Natural killer cell (primary cell): ENCODE data around the gene MPDU1. TPM values are rescaled to one million over a fixed set of nuclear protein-coding genes. Genes with fewer than 3 reads are reported as not detected.

Experiments used
- ATAC-seq, 3 donors: fragments of 150-1000 bp in 2 of 3; fragments of 200-7000 bp in 1 of 3; cut with Tn5 transposase; 1 replicate in 1 of 3; 2 replicates in 2 of 3; pipeline ENCODE4 v1.10.0; 2021; ENCODE audit warnings: mild to moderate bottlenecking in 2 of 3, moderate library complexity in 2 of 3
- DNase-seq, 2 donors: peaks; one replicate each; pipeline versions ENCODE4 v3.0.0 to v3.0.0-alpha.2; 2013 to 2021; ENCODE audit warnings: mixed read lengths in 1 of 2
- H3K27ac ChIP-seq: one replicate; pipeline ENCODE4 v1.5.1; 2013; ENCODE audit warnings: mild to moderate bottlenecking, low read length
- H3K27me3 ChIP-seq: one replicate; pipeline ENCODE4 v1.6.1; 2013; ENCODE audit warnings: low read length; ENCODE audit not compliant: control insufficient read depth, insufficient read depth
- H3K36me3 ChIP-seq: one replicate; pipeline ENCODE4 v1.6.1; 2013; ENCODE audit warnings: low read length; ENCODE audit not compliant: control insufficient read depth, insufficient read depth
- H3K4me1 ChIP-seq: one replicate; pipeline ENCODE4 v1.6.1; 2013; ENCODE audit warnings: low read length; ENCODE audit not compliant: control insufficient read depth, insufficient read depth
- H3K4me3 ChIP-seq: one replicate; pipeline ENCODE4 v1.5.1; 2013; ENCODE audit warnings: low read length
- H3K9me3 ChIP-seq: one replicate; pipeline ENCODE4 v1.6.1; 2013; ENCODE audit warnings: low read length; ENCODE audit not compliant: control insufficient read depth, insufficient read depth
- H3K27ac Mint-ChIP-seq, 2 donors: one replicate each; pipeline ENCODE4 v1.8.0; 2022; ENCODE audit warnings: mild to moderate bottlenecking in 2 of 2, mixed read lengths in 2 of 2, moderate library complexity in 1 of 2
- H3K27me3 Mint-ChIP-seq, 2 donors: one replicate each; pipeline ENCODE4 v1.8.0; 2022; ENCODE audit warnings: low read depth in 2 of 2, mixed read lengths in 2 of 2
- H3K36me3 Mint-ChIP-seq: one replicate; pipeline ENCODE4 v1.8.0; 2022; ENCODE audit warnings: mixed read lengths
- H3K4me1 Mint-ChIP-seq, 2 donors: one replicate each; pipeline ENCODE4 v1.8.0; 2022; ENCODE audit warnings: mixed read lengths in 2 of 2
- H3K4me3 Mint-ChIP-seq: one replicate; pipeline ENCODE4 v1.8.0; 2022; ENCODE audit warnings: mild to moderate bottlenecking, moderate library complexity, mixed read lengths
- H3K9me3 Mint-ChIP-seq, 2 donors: one replicate each; pipeline ENCODE4 v1.8.0; 2022; ENCODE audit warnings: mixed read lengths in 2 of 2
- WGBS: methylation state at CpG from one replicate; pipeline ENCODE4 v1.1.7; 2013; ENCODE audit warnings: missing lambda C conversion rate; ENCODE audit not compliant: insufficient coverage; 5-methylcytosine and 5-hydroxymethylcytosine counted together
- intact Hi-C: fragments of 100-400 bp; cut with micrococcal nuclease; formaldehyde crosslinking; loops from one replicate; pipeline ENCODE4 v1.14.2; 2022
- total RNA-seq, 4 donors: library from RNA; stranded (reverse); fragments of 120-200 nt in 1 of 4; gene quantifications; one replicate each; pipeline versions ENCODE4 v1.2.3 to v1.2.4, GENCODE V29; 2013 to 2022
- TF ChIP-seq, protein P1 (sequence below): fragments of 200-600 bp; IDR thresholded peaks from one replicate; pipeline ENCODE4 v1.8.0; 2022; ENCODE audit warnings: antibody characterized with exemption

Gene MPDU1
- total RNA-seq, 3 donors from 2014 or later (not counting 1 experiment from before 2014, with no cell fraction given) = 26.3 to 29.2 (median 27.1) TPM

DNA sequence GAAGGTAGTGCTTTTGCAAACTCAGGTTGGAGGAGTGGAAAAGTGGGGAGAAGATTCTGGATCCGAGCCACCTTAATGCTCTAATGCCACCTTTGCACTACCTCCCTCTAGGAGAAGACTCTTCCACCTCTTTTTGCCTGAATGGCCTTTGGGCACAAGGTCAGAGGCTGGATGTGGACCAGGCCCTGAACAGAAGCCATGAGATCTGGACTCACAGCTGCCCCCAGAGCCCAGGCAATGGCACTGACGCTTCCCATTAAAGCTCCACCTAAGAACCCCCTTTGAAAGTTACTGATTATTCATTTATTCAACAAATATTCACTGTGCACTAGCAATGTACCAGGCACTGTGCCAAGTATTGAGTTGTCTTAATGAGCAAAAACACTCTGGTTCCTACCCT, 49.4 kb downstream of the MPDU1 start:
- no peaks in the 10 kb centered on the region for H3K27me3 ChIP-seq
- 91% methylated on average over 2 of the region's 2 CpGs for WGBS
- peaks cover 4% of the 10 kb centered on the region for H3K4me1 ChIP-seq
- TF ChIP-seq, protein P1, sequence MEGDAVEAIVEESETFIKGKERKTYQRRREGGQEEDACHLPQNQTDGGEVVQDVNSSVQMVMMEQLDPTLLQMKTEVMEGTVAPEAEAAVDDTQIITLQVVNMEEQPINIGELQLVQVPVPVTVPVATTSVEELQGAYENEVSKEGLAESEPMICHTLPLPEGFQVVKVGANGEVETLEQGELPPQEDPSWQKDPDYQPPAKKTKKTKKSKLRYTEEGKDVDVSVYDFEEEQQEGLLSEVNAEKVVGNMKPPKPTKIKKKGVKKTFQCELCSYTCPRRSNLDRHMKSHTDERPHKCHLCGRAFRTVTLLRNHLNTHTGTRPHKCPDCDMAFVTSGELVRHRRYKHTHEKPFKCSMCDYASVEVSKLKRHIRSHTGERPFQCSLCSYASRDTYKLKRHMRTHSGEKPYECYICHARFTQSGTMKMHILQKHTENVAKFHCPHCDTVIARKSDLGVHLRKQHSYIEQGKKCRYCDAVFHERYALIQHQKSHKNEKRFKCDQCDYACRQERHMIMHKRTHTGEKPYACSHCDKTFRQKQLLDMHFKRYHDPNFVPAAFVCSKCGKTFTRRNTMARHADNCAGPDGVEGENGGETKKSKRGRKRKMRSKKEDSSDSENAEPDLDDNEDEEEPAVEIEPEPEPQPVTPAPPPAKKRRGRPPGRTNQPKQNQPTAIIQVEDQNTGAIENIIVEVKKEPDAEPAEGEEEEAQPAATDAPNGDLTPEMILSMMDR = no peak
- H3K36me3 ChIP-seq = no peaks in the 10 kb centered on the region
- no peaks in the 10 kb centered on the region for H3K9me3 ChIP-seq
- no peak overlapping the region for H3K4me3 ChIP-seq
- no peak overlapping the region for H3K4me3 Mint-ChIP-seq
- intact Hi-C loops = no loop called here
- H3K36me3 Mint-ChIP-seq = no peaks in the 10 kb centered on the region
- ATAC-seq = no peak
- no peak overlapping the region for H3K27ac Mint-ChIP-seq
- no peak for DNase-seq
- H3K27me3 Mint-ChIP-seq = peaks cover 0 to 6% of the 10 kb centered on the region in 2 donors
- H3K4me1 Mint-ChIP-seq = no peaks in the 10 kb centered on the region
- no peaks in the 10 kb centered on the region for H3K9me3 Mint-ChIP-seq
- no peak overlapping the region for H3K27ac ChIP-seq

DNA sequence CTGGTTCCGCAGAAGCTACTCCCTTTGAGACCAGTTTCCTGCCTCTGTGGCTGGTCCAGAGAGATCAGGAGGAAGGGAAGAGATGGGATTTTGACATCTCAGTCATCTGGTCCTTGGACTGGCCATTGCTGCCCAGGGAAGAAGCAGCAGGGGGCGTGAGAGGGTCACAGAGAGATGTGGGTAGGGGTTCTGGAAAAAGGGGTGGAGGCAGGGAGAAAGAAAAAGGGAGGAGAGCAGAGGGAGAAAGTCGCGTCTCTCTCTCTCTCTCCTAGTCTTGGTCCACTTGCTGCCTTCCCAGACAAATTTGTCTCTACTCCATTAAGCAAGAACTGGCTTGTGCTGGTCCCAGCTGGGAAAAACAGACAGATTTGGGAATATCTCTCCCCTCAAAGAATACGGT, 50.7 kb downstream of the MPDU1 start:
- H3K27me3 Mint-ChIP-seq = peaks cover 0 to 6% of the 10 kb centered on the region in 2 donors
- TF ChIP-seq, protein P1 = no peak
- H3K36me3 Mint-ChIP-seq = no peaks in the 10 kb centered on the region
- Histone ChIP-seq H3K4me3 (no peak overlapping the region), H3K9me3 (no peaks in the 10 kb centered on the region), H3K27me3 (no peaks in the 10 kb centered on the region), H3K27ac (no peak overlapping the region), H3K4me1 (no peaks in the 10 kb centered on the region), H3K36me3 (no peaks in the 10 kb centered on the region)
- intact Hi-C loops = no loop called here
- H3K27ac Mint-ChIP-seq = no peak overlapping the region
- H3K4me1 Mint-ChIP-seq = no peaks in the 10 kb centered on the region
- ATAC-seq = no peak
- no peaks in the 10 kb centered on the region for H3K9me3 Mint-ChIP-seq
- WGBS = 54% methylated on average over 5 of the region's 5 CpGs
- no peak for DNase-seq
- H3K4me3 Mint-ChIP-seq = no peak overlapping the region

DNA sequence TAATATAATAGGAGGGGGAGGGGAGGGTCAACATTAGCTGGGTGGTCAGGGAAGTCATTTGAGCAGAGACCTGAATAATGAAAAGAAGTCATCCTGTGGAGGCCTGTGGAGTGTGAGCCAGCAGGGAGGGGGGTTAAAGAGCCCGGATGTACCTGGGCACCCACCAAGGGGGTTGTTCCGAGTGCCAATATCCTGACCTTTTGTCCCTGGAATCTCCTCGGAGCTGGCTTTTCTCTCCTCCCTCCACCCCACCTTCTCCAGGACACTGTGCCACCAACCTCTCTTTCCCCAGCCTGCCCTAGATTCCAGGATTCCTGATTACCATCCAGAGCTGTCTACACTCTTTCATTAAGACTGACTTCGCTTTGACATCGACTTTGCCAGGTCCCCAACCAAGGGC, 52.5 kb downstream of the MPDU1 start:
- no peaks in the 10 kb centered on the region for H3K4me1 ChIP-seq
- H3K27ac Mint-ChIP-seq = no peak overlapping the region
- intact Hi-C loops = no loop called here
- no peak overlapping the region for H3K4me3 ChIP-seq
- ATAC-seq (no peak), DNase-seq (no peak)
- no peak overlapping the region for H3K27ac ChIP-seq
- no peaks in the 10 kb centered on the region for H3K27me3 ChIP-seq
- peaks cover 0 to 6% of the 10 kb centered on the region in 2 donors for H3K27me3 Mint-ChIP-seq
- H3K9me3 Mint-ChIP-seq = no peaks in the 10 kb centered on the region
- H3K9me3 ChIP-seq = no peaks in the 10 kb centered on the region
- no peaks in the 10 kb centered on the region for H3K4me1 Mint-ChIP-seq
- no peak overlapping the region for H3K4me3 Mint-ChIP-seq
- 84% methylated on average over 5 of the region's 5 CpGs for WGBS
- TF ChIP-seq, protein P1 = no peak
- H3K36me3 Mint-ChIP-seq = no peaks in the 10 kb centered on the region
- no peaks in the 10 kb centered on the region for H3K36me3 ChIP-seq

Other genes starting within 250 kb of the MPDU1 start
- 100 to 1,000 TPM; 526 to 590 (median 540) TPM for gene ACAP1, start 247.3 kb upstream of the MPDU1 start, total RNA-seq
- gene KCTD11, start 231.7 kb upstream of the MPDU1 start, total RNA-seq = 1 to 10 TPM; 5.6 to 9.7 (median 8.3) TPM
- not detected for gene TMEM95, start 228.7 kb upstream of the MPDU1 start, total RNA-seq
- gene TNK1, start 202.8 kb upstream of the MPDU1 start, total RNA-seq = 1 to 10 TPM in 1 of 3 donors, under 1 TPM in 2; 0.18 to 1.7 (median 0.73) TPM
- 10 to 100 TPM; 38.2 to 57.8 (median 47.0) TPM for gene PLSCR3, start 189.3 kb upstream of the MPDU1 start, total RNA-seq
- 10 to 100 TPM; 31.8 to 35.9 (median 34.2) TPM for gene TMEM256, start 179.8 kb upstream of the MPDU1 start, total RNA-seq
- gene NLGN2, start 176.0 kb upstream of the MPDU1 start, total RNA-seq = 1 to 10 TPM; 2.8 to 3.4 (median 3.1) TPM
- gene SPEM1, start 163.5 kb upstream of the MPDU1 start, total RNA-seq = not detected
- not detected for gene SPEM2, start 158.2 kb upstream of the MPDU1 start, total RNA-seq
- gene SPEM3, start 155.0 kb upstream of the MPDU1 start, total RNA-seq = not detected
- gene TMEM102, start 148.4 kb upstream of the MPDU1 start, total RNA-seq = 1 to 10 TPM; 5.1 to 8.6 (median 7.0) TPM
- 1 to 10 TPM; 1.2 to 4.2 (median 1.9) TPM for gene FGF11, start 144.3 kb upstream of the MPDU1 start, total RNA-seq
- gene CHRNB1, start 138.8 kb upstream of the MPDU1 start, total RNA-seq = 10 to 100 TPM in 2 of 3 donors, 1 to 10 TPM in 1; 9.8 to 10.4 (median 10.2) TPM
- 10 to 100 TPM; 64.0 to 72.5 (median 68.4) TPM for gene ZBTB4, start 104.2 kb upstream of the MPDU1 start, total RNA-seq
- gene SLC35G6, start 102.4 kb upstream of the MPDU1 start, total RNA-seq = not detected
- 100 to 1,000 TPM; 515 to 879 (median 524) TPM for gene POLR2A, start 99.5 kb upstream of the MPDU1 start, total RNA-seq
- gene TNFSF12, start 34.8 kb upstream of the MPDU1 start, total RNA-seq = 10 to 100 TPM; 49.1 to 62.6 (median 60.3) TPM
- gene TNFSF13, start 25.1 kb upstream of the MPDU1 start, total RNA-seq = 10 to 100 TPM in 1 of 3 donors, 1 to 10 TPM in 2; 2.7 to 11.1 (median 2.7) TPM
- 10 to 100 TPM; 36.9 to 42.3 (median 39.1) TPM for gene SENP3, start 21.9 kb upstream of the MPDU1 start, total RNA-seq
- 10 to 100 TPM in 2 of 3 donors, 1 to 10 TPM in 1; 1.4 to 24.7 (median 13.0) TPM for gene CD68, start 4.2 kb upstream of the MPDU1 start, total RNA-seq
- under 1 TPM in 1 of 3 donors, not detected in 2; 0.27 TPM for gene SOX15, start 6.2 kb downstream of the MPDU1 start, total RNA-seq
- 10 to 100 TPM; 23.7 to 40.2 (median 29.5) TPM for gene FXR2, start 31.0 kb downstream of the MPDU1 start, total RNA-seq
- gene SAT2, start 44.0 kb downstream of the MPDU1 start, total RNA-seq = 10 to 100 TPM; 63.0 to 71.6 (median 70.1) TPM
- not detected for gene SHBG, start 46.3 kb downstream of the MPDU1 start, total RNA-seq
- under 1 TPM in 2 of 3 donors, not detected in 1; 0.18 to 0.19 TPM for gene ATP1B2, start 67.1 kb downstream of the MPDU1 start, total RNA-seq
- gene TP53, start 103.6 kb downstream of the MPDU1 start, total RNA-seq = 10 to 100 TPM; 56.5 to 65.5 (median 62.0) TPM
- gene WRAP53, start 104.6 kb downstream of the MPDU1 start, total RNA-seq = 10 to 100 TPM in 2 of 3 donors, 1 to 10 TPM in 1; 9.9 to 12.8 (median 12.0) TPM
- not detected for gene EFNB3, start 121.3 kb downstream of the MPDU1 start, total RNA-seq
- gene DNAH2, start 133.9 kb downstream of the MPDU1 start, total RNA-seq = under 1 TPM in 2 of 3 donors, not detected in 1; 0.05 to 0.07 TPM